Inferior parietal cortex (tissue), 1 donor: ENCODE measurements around the gene GAGE12J.
"Not testable (repeated sequence)": the region's sequence is repeated elsewhere in the genome, so short reads cannot be mapped to it uniquely, and the experiment has no call there.

Source experiments
- DNase-seq: peaks from one replicate; pipeline ENCODE4 v3.0.0-alpha.2; 2016; ENCODE audit errors: extremely low spot score

The GAGE12J gene, protein sequence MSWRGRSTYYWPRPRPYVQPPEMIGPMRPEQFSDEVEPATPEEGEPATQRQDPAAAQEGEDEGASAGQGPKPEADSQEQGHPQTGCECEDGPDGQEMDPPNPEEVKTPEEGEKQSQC

DNA sequence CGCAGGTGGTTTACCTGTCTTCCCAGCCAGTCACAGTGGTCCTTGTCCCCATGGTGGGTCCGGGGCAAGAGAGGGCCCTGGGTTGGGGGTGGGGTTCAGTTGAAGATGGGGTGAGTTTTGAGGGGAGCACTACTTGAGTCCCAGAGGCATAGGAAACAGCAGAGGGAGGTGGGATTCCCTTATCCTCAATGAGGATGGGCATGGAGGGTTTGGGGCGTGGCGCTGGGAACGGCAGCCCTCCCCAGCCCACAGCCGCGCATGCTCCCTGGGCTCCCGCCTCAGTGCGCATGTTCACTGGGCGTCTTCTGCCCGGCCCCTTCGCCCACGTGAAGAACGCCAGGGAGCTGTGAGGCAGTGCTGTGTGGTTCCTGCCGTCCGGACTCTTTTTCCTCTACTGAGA is at the start of gene GAGE12J:
Gene GAGE12J, plus strand, starts transcription at position 301 of the 400 bp plus-strand sequence. CDS start 1,157 bp downstream, outside the sequence.
- DNase-seq = not testable (repeated sequence)

DNA sequence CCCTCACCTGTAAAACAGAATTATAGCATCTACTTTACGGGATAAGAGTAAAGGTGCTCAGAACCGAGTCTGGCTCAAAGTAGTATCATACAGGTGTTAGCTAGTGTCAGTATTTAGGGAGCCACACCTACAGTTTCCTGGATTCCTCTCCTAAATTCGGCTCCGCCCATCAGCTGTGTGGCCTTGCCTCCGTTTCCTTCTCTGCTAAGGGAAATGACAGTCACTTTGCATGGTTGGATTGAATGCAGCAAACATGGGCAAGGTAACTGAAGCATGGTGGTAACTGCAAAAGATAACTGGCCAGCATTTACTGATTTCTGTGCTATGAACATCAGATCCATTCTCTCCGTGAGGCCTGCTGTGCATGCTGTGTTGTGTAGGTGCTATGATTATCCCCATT is 49.4 kb upstream of the GAGE12J start:
- DNase-seq = no peak

DNA sequence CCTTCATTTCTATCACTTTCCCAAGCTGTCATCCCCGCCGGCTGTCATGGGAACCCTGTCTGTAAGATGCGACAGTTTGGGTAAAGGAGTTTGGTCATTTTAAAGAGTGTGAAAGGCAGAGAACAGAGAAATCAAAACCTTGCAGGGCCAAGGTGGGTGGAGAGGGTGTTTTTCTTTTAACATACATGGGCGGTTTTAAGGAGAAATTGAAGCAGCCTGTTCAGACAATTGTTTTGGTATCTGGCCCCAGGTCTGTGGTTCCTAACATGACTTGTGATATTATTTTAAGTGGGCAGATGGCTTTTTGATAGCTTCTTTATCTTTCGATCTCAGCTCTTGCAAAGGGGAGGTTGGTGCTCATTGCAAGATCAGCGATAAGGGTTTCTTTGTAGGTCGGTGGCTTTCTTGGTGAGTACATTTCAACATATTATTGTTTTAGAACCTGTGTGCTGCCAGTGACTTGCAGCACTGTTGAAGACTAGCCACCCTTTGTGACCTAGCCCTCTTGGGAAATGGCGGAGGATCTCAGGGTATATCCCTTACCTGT is 48.6 kb upstream of the GAGE12J start:
- DNase-seq = no peak

DNA sequence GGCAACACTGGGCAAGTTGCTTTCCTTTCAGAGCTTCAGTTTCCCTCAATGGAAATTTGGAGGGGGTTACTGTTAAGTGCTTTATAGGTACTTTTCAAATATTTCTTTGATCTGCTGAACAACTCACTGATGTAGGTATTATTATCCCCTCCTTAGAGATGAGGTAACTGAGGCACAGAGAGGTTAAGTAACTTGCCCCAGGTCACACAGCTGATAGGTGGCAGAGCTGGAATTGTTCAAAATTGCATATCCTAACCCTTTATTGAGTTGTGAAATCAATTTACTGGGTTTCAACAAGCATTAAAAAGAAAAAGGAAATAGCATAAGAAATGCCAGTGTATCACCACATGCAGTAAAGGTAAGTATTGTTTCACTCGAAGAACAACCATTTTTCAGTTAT is 45.6 kb upstream of the GAGE12J start:
- no peak for DNase-seq

DNA sequence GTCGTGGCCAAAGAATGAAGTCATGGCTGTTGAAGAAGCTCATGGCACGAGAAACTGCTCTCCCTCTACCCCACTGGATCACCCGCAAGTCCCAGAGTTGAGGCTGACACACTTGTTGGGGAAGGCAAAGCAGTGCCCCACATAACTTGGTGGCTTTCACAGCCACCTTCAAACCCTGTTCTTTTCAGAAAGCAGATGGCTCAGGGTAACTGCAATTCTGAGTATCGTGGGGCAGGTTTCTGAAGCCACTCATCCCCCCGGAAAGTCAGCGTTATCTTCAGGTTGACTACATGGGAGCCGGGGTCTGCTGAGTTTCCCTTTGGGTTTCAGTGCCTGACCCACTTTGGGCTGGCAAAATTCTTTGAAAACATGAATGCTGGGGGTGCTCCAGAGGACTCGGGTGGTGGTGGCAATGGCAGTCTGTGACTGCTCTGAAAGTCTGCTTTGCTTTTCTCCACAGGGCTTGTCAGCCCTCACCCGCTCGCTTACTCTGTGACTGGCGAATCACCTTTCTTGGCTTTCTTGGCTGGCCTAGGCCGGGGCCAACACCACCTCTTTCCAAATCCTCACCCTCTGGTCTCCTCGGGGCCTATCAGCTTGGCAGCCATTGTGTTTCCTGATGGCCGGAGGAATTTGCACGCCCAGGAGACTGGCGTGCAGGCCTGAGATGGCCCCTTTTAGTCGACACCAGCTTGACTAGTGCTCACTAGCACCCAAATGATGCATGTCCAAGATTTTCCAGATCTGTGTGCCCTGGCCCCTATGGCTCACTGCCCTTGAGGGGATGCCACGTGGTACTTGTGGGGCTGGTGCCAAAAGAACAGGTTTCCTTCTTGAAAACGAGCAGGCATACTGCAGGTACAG is 44.9 kb upstream of the GAGE12J start:
- DNase-seq = no peak

DNA sequence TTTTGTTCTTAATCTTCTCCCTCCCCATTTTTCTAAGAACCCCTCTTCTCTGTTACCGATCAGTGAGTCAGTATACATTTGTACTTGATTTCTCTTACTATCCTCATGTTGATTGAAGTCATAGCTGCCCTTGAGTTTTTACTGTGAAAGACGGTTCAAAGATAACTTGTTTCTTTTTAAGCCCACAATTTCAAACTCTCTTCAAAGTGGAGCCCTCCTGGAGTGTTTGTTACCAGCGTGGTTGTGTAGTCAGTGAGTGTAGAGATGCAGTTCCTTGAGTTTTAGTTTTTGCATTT is 44.4 kb upstream of the GAGE12J start:
- no peak for DNase-seq

DNA sequence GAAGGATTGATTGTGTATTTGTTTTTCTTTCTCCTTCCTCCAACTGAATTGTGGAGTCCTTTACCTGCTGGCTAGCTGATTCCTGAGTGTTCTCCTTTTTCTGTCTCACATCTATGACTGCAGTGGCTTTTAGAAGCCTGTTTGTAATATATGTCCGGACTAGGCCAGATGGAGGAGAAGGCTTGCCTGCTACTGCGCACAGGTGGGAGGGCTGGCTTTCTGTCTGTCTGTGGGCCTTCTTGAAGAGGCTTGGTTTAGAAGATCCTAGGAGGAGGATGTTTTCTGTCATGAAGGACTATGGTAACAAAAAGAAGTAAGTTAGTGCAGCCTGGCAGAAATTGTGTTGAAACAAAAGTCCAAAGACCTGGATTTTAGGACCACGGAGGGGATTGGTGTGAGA is 43.8 kb upstream of the GAGE12J start:
- DNase-seq = no peak

DNA sequence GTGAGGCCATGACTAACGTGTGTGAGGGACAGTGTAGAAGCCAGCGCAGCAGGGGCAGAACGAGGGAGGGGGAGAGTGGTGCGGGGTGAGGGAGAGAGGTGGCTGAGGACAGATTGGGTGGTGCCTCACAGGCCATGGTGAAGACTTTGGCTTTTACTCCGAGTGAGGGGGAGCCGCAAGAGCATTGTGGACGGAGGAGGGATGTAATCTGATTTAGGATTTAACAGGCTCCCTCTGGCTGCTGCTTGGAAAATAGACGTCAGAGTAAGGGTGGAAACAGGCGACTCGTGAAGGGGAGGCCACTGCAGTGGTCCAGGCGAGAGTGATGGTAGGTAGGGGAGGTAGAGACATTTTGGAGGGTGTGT is 39.2 kb upstream of the GAGE12J start:
- peak; percentile 19 for DNase-seq

DNA sequence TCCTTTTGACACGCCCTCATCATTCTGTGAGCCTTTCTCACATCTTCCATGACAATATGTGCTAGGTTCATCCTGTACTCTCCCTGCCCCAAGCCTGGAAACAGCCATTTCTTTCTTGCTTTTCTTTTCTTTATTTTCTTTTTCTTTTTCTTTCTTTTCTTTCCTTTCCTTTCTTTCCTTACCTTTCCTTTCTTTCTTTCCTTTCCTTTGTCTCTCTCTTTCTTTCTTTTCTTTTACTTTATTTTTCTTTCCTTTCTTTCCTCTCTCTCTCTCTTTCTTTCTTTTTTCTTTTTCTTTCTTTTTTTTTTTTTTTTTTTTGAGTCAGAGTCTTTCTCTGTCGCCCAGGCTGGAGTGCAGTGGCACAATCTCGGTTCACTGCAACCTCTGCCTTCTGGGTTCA is 37.6 kb upstream of the GAGE12J start:
- DNase-seq = no peak

DNA sequence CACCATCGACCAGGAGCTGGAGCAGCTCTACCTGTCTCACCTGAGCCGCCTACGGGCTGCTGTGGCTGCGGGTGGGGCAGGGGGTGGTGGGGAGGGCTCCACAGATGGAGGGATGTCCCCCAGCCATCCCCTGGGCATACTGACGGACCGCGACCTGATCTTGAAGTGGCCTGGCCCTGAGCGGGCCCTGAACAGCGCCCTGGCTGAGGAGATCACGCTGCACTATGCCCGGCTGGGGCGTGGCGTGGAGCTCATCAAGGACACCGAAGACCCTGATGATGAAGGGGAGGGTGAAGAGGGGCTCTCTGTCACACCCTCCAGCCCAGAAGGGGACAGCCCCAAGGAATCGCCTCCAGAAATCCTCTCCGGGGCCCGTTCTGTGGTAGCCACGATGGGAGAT is 35.7 kb upstream of the GAGE12J start:
- DNase-seq = no peak

DNA sequence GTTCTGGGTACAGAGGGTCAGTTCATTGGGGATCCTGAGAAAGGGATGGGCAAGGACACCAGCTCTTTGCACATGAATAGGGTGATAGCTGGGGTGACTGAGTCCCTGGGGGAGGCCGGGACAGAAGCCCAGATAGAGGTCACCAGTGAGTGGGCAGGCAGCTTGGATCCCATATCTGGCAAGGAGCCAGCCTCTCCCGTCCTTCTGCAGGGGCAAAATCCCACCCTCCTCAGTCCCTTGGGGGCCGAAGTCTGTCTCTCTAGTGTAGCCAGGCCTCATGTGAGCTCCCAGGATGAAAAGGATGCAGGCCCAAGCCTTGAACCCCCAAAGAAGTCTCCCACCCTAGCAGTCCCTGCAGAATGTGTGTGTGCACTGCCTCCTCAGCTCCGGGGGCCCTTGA is 35.3 kb upstream of the GAGE12J start:
- DNase-seq = no peak

DNA sequence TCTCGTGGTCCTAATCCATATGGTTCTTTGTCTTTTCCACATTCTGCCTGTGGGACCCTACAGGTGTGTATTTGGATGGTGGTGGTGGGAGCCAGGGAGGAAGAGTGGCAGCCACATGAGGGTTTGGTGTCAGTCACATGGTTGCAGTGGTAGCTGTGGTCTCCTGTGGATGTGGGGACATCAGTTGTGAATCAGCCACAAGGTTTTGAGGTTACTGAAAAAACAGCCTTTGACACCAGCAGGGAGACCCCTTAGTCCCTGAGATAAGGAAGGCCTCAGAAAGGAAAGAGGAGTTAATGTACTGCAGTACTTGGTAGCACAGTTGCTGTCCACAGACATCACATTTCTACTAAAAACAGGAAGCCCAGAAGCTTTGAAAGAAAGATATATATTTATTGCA is 34.2 kb upstream of the GAGE12J start:
- DNase-seq = no peak

DNA sequence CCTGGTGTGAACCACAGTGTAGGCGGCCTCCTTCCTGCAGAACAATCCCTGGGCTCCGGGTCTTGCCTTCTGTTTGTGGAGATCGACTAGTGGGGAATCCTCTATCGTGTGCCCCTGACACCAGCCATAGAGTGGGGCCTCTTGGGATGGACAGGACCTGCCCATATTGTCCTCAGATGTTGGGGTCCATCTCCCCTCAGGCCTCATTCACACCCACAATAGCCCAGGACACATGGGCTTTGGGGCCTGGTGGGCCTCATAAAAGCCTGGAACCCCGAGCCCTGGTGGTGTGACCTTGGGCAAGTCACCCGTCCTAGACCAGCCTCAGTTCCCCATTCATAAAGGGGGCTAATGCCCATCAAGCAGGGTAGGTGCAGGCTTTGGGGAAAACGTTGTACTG is 31.6 kb upstream of the GAGE12J start:
- no peak for DNase-seq

DNA sequence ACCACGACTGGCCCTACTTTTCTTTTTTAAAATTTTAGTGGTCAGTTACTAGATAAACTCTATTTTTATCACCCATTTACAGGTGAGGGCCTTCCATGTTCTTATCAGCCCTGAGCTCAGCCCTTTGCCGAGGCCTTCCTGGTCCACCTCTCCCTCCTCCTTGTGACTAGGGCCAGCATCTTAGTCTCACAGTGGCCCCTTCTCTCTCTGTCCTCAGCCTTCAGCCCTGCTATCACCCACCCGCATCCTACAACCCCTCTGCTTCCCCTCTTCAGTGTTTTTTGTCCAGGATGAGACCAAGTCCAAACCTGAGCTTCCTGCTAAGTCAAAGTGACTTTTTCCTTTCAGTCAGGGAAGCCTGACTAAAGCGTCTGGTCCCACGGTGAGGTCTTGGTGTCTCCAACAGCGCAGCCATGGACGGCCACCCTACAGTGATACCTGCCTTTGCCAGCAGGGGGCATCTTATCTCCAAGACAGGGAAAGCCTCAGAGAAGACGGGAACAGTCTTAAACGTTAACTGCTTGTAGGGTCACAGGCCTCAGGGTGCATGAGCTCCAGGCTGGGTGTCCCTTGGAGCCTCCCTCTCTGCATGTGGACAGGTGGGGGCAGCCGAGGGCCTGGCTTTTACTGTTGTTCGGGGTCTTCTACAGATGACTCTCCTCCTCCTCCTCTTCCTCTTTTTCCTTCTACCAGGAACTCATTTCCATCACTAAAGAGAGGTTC is 30.1 kb upstream of the GAGE12J start:
- peak; percentile 65 for DNase-seq

DNA sequence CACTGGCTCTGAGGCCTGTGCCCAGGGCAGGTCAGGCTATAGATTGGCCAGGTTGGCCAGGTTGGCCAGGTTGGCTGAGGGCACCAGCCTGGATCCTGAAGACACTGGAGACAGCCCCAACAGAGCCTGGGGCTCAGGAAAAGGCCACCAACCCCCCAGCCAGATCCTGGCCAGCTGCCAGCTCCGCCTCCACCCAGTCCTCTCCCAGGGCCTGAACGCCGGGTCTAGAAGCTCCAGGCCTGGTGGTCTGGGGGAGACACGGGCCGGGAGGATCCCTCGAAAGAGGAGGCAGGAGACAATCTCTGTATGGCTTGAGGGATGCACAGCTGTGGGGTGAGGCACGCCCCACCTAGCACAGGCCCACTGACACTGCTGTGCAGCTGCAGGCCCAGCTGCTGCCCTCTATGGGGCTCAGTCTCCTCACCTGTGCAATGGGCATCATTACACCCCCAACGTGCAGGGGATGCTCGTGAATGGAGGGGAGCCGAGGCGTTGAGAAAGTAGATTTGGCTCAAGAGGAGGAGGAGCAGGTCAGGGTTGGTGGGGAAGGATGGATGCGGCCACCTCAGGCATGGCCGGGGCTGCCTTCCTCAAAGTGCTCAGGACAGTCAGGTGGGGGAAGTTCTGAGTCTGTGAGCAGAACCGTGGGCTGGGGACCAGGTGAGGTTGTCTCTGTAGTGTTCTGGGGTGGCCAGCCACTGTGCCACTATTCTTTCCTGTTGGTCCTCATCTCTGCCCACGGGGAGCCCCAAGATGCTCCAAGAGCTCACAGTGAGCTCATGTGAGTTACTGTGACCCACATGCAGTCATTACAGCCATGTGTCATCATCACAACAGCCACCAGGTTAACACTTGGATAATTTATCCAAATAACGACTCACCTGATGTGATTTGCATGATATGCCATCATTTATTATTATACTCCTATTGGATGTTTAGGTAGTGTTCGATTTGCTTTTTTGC is 29.2 kb upstream of the GAGE12J start:
- no peak for DNase-seq

DNA sequence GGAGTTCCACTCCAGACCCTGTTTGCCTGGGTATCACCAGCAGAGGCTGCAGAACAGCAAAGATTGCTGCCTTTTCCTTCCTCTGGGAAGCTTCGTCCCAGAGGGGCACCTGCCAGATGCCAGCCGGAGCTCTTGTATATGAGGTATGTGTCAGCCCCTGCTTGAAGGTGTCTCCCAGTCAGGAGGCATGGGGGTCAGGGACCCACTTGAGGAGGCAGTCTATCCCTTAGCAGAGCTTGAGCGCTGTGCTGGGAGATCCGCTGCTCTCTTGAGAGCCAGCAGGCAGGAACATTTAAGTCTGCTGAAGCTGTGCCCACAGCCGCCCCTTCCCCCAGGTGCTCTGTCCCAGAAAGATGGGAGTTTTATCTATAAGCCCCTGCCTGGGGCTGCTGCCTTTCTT is 22.5 kb upstream of the GAGE12J start:
- DNase-seq = not testable (repeated sequence)

DNA sequence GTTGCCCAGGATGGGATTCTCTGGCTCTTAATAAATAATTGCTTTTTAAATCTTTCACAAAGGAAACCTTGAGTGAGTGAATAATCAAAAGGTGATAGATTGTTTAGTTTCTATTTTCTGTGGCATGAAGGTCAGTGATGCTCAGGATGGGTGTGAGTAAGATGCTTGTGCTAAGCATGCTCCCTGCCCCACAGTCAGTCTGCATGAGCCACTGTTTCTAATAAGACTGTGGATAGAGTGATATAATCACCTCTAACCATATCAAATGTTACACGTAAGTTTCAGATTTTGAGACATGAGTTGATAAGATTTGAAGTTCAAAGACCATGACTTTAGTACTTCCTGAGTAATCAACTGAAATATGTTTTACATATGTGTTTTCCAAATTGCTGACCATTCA is 21.1 kb upstream of the GAGE12J start:
- DNase-seq = no peak

DNA sequence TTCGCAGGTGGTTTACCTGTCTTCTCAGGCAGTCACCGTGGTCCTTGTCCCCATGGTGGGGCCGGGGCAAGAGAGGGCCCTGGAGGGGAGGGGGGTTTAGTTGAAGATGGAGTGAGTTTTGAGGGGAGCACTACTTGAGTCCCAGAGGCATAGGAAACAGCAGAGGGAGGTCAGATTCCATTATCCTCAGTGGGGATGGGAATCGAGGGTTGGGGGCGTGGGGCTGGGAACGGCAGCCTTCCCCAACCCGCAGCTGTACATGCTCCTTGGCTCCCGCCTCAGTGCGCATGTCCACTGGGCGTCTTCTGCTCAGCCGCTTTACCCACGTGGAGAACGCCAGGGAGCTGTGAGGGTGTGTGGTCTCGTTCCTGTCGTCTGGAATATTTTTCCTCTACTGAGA is 18.5 kb upstream of the GAGE12J start, which contains the start of gene GAGE10:
Gene GAGE10, plus strand, starts transcription at position 301 of the 400 bp plus-strand sequence. CDS start 1,214 bp downstream, outside the sequence.
- no peak for DNase-seq

DNA sequence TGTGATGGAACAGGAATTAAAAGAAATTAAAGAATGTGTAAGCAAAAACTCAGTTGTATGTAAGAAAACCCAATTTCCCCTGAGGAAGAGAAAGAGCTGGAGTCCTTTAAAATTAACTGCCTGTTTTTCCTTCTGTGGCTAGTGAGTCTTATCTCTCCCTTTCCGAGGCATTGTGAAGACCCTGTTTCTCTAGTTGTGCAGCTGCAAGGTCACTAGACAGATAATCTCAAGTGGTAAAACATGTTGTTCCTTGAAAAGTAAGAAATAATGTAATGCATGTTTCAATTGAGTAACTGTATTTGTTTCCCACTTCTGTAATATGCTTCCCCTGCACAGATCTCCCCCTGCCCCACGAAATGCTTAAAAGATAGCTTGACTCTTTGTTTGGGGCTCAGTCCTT is 14.1 kb upstream of the GAGE12J start:
- not testable (repeated sequence) for DNase-seq

DNA sequence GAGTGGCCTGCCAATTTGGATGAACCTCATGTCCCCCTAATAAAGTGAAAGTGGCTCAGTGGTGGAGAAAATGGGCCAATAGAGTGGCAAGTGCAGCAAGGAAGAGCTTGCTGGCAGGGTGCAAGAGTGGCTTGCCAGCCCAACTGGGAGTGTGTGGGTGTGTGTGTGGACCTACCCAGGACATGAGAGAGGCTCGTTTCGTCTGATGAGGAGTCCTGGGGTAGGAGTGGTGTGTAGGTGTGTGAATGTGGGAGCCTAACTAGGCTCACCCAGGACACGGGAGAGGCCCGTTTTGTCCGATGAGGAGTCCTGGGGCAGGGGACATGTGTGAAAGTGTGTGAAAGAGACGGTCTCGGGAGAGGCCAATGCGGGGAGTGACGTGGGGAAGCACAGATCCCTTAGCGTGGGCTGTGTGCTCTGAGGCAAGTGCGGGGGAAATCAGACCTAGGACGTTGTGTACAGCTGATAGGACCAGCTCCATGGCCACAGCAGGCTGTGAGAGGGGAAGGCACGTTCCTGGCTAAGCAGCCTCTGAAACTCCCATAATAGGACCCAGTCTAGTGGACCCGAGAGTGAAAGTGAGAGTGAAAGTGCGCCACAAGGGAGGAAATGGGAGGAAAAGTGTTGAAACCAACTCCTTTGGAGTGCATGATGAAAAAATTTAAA is 13.1 kb upstream of the GAGE12J start:
- no peak for DNase-seq

DNA sequence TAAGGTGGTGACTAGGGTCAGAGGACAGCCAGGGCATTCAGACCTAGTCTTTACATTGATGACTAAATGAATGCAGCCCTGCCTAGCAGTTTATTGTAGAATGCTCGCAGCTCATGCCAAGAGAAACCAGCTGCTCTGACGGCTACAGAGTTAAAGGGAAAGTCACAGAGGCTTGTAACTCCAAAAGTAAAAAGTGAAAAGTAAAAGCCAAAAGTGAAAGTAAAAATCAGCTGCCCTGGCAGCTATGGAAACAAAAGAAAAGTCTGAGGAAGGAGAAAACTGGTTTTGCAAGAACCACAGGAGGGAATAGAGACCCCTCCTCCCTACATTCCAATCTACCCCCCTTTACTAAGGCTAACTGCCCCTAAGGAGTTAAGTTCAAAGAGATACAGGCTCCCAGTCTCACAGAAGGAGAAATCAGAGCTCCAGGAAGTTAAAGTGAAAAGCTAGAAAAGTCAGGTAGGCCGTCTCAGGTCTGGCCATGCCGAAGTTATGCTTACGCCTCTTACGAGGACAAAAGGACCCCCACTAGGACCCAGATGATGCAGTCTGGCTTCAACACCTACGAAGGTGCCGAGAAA is 12.3 kb upstream of the GAGE12J start:
- DNase-seq = no peak
